DOHH2 (cell line): ENCODE data around the gene ASTL.

Experiments used
- H3F3A ChIP-seq: fragments of 200-600 bp; sonication (generic), shearing (Covaris generic); 2 replicates; pipeline ENCODE4 v1.6.0; 2016; ENCODE audit warnings: antibody characterized with exemption, mild to moderate bottlenecking; ENCODE audit not compliant: control insufficient read depth, insufficient read depth
- H3K27ac ChIP-seq: fragments of 200-600 bp; sonication (generic); 2 replicates; pipeline ENCODE4 v1.5.1; 2014; ENCODE audit warnings: low read depth, mild to moderate bottlenecking, low read length, moderate library complexity
- H3K27me3 ChIP-seq: fragments of 200-600 bp; sonication (generic); 2 replicates; pipeline ENCODE4 v1.6.1; 2014; ENCODE audit warnings: mild to moderate bottlenecking, low read length, mixed read lengths; ENCODE audit not compliant: control insufficient read depth
- H3K36me3 ChIP-seq: fragments of 200-600 bp; sonication (generic); 2 replicates; pipeline ENCODE4 v1.6.1; 2014; ENCODE audit warnings: mild to moderate bottlenecking, low read length, moderate library complexity, mixed read lengths; ENCODE audit not compliant: control insufficient read depth
- H3K4me1 ChIP-seq: fragments of 200-600 bp; sonication (generic); 2 replicates; pipeline ENCODE4 v1.6.1; 2014; ENCODE audit warnings: mild to moderate bottlenecking, low read length, mixed read lengths; ENCODE audit not compliant: control insufficient read depth
- H3K4me2 ChIP-seq: fragments of 200-600 bp; sonication (generic); 2 replicates; pipeline ENCODE4 v1.6.0; 2014; ENCODE audit warnings: mild to moderate bottlenecking, low read length, moderate library complexity
- H3K4me3 ChIP-seq: fragments of 200-600 bp; sonication (generic); 2 replicates; pipeline ENCODE4 v1.5.1; 2014; ENCODE audit warnings: mild to moderate bottlenecking, low read length, mixed read lengths
- H3K79me2 ChIP-seq: fragments of 200-600 bp; sonication (generic); 2 replicates; pipeline ENCODE4 v1.6.1; 2014; ENCODE audit warnings: mild to moderate bottlenecking, low read length, mixed read lengths; ENCODE audit not compliant: control insufficient read depth
- H3K9me2 ChIP-seq: fragments of 200-600 bp; sonication (generic); replicated peaks from 2 replicates; pipeline ENCODE4 v1.6.1; 2014; ENCODE audit warnings: mild to moderate bottlenecking, low read length, mixed read lengths; ENCODE audit not compliant: control insufficient read depth
- H3K9me3 ChIP-seq: fragments of 200-600 bp; sonication (generic); 2 replicates; pipeline ENCODE4 v1.6.1; 2014; ENCODE audit warnings: antibody characterized with exemption, low read length, mixed read lengths; ENCODE audit not compliant: control insufficient read depth, insufficient read depth
- H4K20me1 ChIP-seq: fragments of 200-600 bp; sonication (generic); 2 replicates; pipeline ENCODE4 v1.6.0; 2014; ENCODE audit warnings: low read depth, mild to moderate bottlenecking, antibody characterized with exemption, low read length, moderate library complexity; ENCODE audit not compliant: control insufficient read depth, insufficient read depth
- CTCF ChIP-seq: fragments of 200-600 bp; sonication (generic); IDR thresholded peaks from one replicate; pipeline ENCODE4 v1.5.1; 2014; ENCODE audit warnings: antibody characterized with exemption, mild to moderate bottlenecking, low read depth, low read length; ENCODE audit not compliant: poor library complexity, severe bottlenecking
- EZH2phosphoT487 ChIP-seq: fragments of 200-600 bp; sonication (generic); IDR thresholded peaks from 2 replicates; pipeline ENCODE4 v1.6.1; 2017; ENCODE audit warnings: borderline replicate concordance, mild to moderate bottlenecking, antibody characterized with exemption, low read length, moderate library complexity, mixed read lengths

ASTL gene

DNA sequence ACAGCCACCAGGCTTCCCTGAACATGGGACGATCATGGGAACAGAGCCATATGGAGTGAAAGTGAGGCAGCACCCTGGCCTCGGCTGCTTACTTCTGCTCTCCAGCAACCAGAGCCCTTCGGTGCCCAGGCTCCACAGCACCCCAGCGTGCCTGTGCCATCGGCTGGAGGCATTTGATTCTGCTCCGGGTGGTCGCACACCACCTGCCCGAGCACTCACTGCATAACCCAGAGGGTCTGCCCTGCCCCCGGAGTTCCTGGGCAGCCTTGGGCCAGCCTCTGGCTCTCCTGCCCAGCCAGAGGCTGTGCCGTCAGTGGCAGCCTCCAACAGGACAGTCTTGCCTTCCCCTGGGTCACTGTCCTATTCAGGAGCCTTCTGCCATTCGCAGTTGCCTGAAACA is 3.9 kb downstream of the ASTL start:
- H3K9me3 ChIP-seq: no peaks in the 10 kb centered on the region
- H3K27me3 ChIP-seq: no peaks in the 10 kb centered on the region
- no peaks in the 10 kb centered on the region for H3K9me2 ChIP-seq
- TF ChIP-seq CTCF: no peak
- no peak for TF ChIP-seq EZH2phosphoT487
- no peaks in the 10 kb centered on the region for H3F3A ChIP-seq
- no peaks in the 10 kb centered on the region for H4K20me1 ChIP-seq
- H3K4me3 ChIP-seq: no peak overlapping the region
- H3K4me2 ChIP-seq: no peak overlapping the region
- H3K4me1 ChIP-seq: no peaks in the 10 kb centered on the region
- no peaks in the 10 kb centered on the region for H3K36me3 ChIP-seq
- H3K27ac ChIP-seq: no peak overlapping the region
- no peaks in the 10 kb centered on the region for H3K79me2 ChIP-seq

- no peaks in the 10 kb centered on the region for H3K4me1 ChIP-seq
- H3K4me3 ChIP-seq: no peak overlapping the region
- H3K27me3 ChIP-seq: no peaks in the 10 kb centered on the region
- H3K36me3 ChIP-seq: no peaks in the 10 kb centered on the region
- no peaks in the 10 kb centered on the region for H3F3A ChIP-seq
- H3K9me3 ChIP-seq: no peaks in the 10 kb centered on the region
- TF ChIP-seq CTCF: no peak
- TF ChIP-seq EZH2phosphoT487: no peak
- H3K4me2 ChIP-seq: no peak overlapping the region
- H3K79me2 ChIP-seq: no peaks in the 10 kb centered on the region
- H4K20me1 ChIP-seq: no peaks in the 10 kb centered on the region
- no peak overlapping the region for H3K27ac ChIP-seq
- no peaks in the 10 kb centered on the region for H3K9me2 ChIP-seq
Measured at GRCh38 chr2:96131813-96132745, 6.2 kb downstream of the ASTL start.

GRCh38 chr2:96131152-96131812 is 7.0 kb downstream of the ASTL start:
- H3K4me2 ChIP-seq: no peak overlapping the region
- no peaks in the 10 kb centered on the region for H3F3A ChIP-seq
- no peaks in the 10 kb centered on the region for H3K79me2 ChIP-seq
- H4K20me1 ChIP-seq: no peaks in the 10 kb centered on the region
- no peaks in the 10 kb centered on the region for H3K9me2 ChIP-seq
- H3K9me3 ChIP-seq: no peaks in the 10 kb centered on the region
- H3K4me3 ChIP-seq: no peak overlapping the region
- H3K4me1 ChIP-seq: no peaks in the 10 kb centered on the region
- no peaks in the 10 kb centered on the region for H3K36me3 ChIP-seq
- no peak overlapping the region for H3K27ac ChIP-seq
- no peaks in the 10 kb centered on the region for H3K27me3 ChIP-seq
- TF ChIP-seq EZH2phosphoT487 (no peak), CTCF (no peak)
